Keratinocyte (primary cell): Measurements from ENCODE around the gene EIF3B. TPM values are rescaled to one million over a fixed set of nuclear protein-coding genes. Genes with fewer than 3 reads are reported as not detected.
"Not testable (repeated sequence)": the region's sequence is repeated elsewhere in the genome, so short reads cannot be mapped to it uniquely, and the experiment has no call there.

ENCODE experiments used
- DNase-seq: peaks from one replicate; pipeline ENCODE4 v3.0.0-alpha.2; 2011; ENCODE audit warnings: low read depth, missing footprints, low spot score
- FAIRE-seq: peaks from 2 replicates; lab custom pipeline; 2011; peaks lifted over from hg19 to GRCh38; lab: Jason Lieb, UNC
- H2AFZ ChIP-seq: 2 replicates; pipeline ENCODE4 v1.6.0; 2012; ENCODE audit warnings: low read length, control low read depth, inconsistent platforms; ENCODE audit not compliant: control insufficient read depth
- H3K27ac ChIP-seq: 2 replicates; pipeline ENCODE4 v1.5.1; 2011; ENCODE audit warnings: low read length; ENCODE audit not compliant: control insufficient read depth, insufficient read depth
- H3K27me3 ChIP-seq: 3 replicates; pipeline ENCODE4 v1.6.0; 2011; ENCODE audit warnings: low read length; ENCODE audit not compliant: control insufficient read depth, insufficient read depth; ENCODE audit errors: extremely low read depth
- H3K36me3 ChIP-seq, 2 experiments: 2 replicates in 1 of 2; 3 replicates in 1 of 2; pipeline ENCODE4 v1.5.1; 2011; ENCODE audit warnings: low read length in 2 of 2, mild to moderate bottlenecking in 1 of 2; ENCODE audit not compliant: control insufficient read depth in 2 of 2, insufficient read depth in 2 of 2; ENCODE audit errors: extremely low read depth in 1 of 2
- H3K4me1 ChIP-seq: 3 replicates; pipeline ENCODE4 v1.5.1; 2011; ENCODE audit warnings: low read length; ENCODE audit not compliant: control insufficient read depth, insufficient read depth; ENCODE audit errors: extremely low read depth
- H3K4me2 ChIP-seq: 3 replicates; pipeline ENCODE4 v1.6.0; 2011; ENCODE audit warnings: low read depth, low read length; ENCODE audit not compliant: control insufficient read depth, insufficient read depth; ENCODE audit errors: extremely low read depth
- H3K4me3 ChIP-seq, 3 experiments: fragments of 200-600 bp in 1 of 3; sonication (generic) in 1 of 3; 2 replicates in 2 of 3; 3 replicates in 1 of 3; pipeline ENCODE4 v1.5.1; 2011 to 2016; ENCODE audit warnings: low read length in 3 of 3, mild to moderate bottlenecking in 3 of 3, control low read depth in 2 of 3, inconsistent platforms in 1 of 3, low read depth in 1 of 3, mixed read lengths in 1 of 3, mixed run types in 1 of 3, moderate library complexity in 1 of 3; ENCODE audit not compliant: control insufficient read depth in 2 of 3, insufficient read depth in 2 of 3; ENCODE audit errors: extremely low read depth in 1 of 3
- H3K79me2 ChIP-seq: 2 replicates; pipeline ENCODE4 v1.6.0; 2012; ENCODE audit warnings: low read length; ENCODE audit not compliant: control insufficient read depth, insufficient read depth
- H3K9ac ChIP-seq: 3 replicates; pipeline ENCODE4 v1.6.0; 2011; ENCODE audit warnings: low read length; ENCODE audit not compliant: control insufficient read depth, insufficient read depth; ENCODE audit errors: extremely low read depth
- H3K9me1 ChIP-seq: 3 replicates; pipeline ENCODE4 v1.6.0; 2011; ENCODE audit warnings: low read length; ENCODE audit not compliant: control insufficient read depth, insufficient read depth; ENCODE audit errors: extremely low read depth
- H3K9me3 ChIP-seq: 2 replicates; pipeline ENCODE4 v1.5.1; 2012; ENCODE audit warnings: low read depth, low read length; ENCODE audit not compliant: control insufficient read depth
- H4K20me1 ChIP-seq: 3 replicates; pipeline ENCODE4 v1.6.0; 2011; ENCODE audit warnings: low read length; ENCODE audit not compliant: control insufficient read depth, insufficient read depth; ENCODE audit errors: extremely low read depth
- EZH2 ChIP-seq: IDR thresholded peaks from one replicate; pipeline ENCODE4 v1.6.1; 2012; ENCODE audit warnings: inconsistent platforms, mild to moderate bottlenecking, low read length, moderate library complexity
- dilution Hi-C: fragments of 300-500 bp; cut with MboI; formaldehyde crosslinking; loops from one replicate; pipeline ENCODE4 v1.7.0; 2020; ENCODE audit warnings: low sequenced_read_pairs; ENCODE audit not compliant: extremely low pct_ligation_motif_present
- polyA plus RNA-seq, 5 experiments: library from polyadenylated mRNA; depleted of rRNA in 3 of 5; stranded (reverse) in 3 of 5; stranded (forward) in 1 of 5; unstranded in 1 of 5; fragments of >200 nt; gene quantifications; 1 replicate in 1 of 5; 2 replicates in 3 of 5; 3 replicates in 1 of 5; pipeline versions ENCODE4 v1.2.1 to v1.2.3, GENCODE V29; 2011 to 2012; ENCODE audit warnings: missing spikeins in 2 of 5, low read depth in 1 of 5, low replicate concordance in 1 of 5
- TF ChIP-seq, protein P1 (sequence below), 3 experiments: IDR thresholded peaks in 1 of 3; conservative IDR thresholded peaks in 1 of 3; optimal IDR thresholded peaks in 1 of 3; 2 replicates in 2 of 3; 3 replicates in 1 of 3; pipeline versions ENCODE3 to v1.5.1; 2011; ENCODE audit warnings: low read length in 3 of 3, mild to moderate bottlenecking in 3 of 3, moderate library complexity in 2 of 3, control low read depth in 1 of 3, inconsistent platforms in 1 of 3; ENCODE audit not compliant: insufficient read depth in 2 of 3; ENCODE audit errors: extremely low read depth in 1 of 3

The EIF3B gene
- polyA plus RNA-seq, 1 donor (not counting 4 experiments of a cell fraction or from before 2014, with no cell fraction given): 169 TPM

DNA sequence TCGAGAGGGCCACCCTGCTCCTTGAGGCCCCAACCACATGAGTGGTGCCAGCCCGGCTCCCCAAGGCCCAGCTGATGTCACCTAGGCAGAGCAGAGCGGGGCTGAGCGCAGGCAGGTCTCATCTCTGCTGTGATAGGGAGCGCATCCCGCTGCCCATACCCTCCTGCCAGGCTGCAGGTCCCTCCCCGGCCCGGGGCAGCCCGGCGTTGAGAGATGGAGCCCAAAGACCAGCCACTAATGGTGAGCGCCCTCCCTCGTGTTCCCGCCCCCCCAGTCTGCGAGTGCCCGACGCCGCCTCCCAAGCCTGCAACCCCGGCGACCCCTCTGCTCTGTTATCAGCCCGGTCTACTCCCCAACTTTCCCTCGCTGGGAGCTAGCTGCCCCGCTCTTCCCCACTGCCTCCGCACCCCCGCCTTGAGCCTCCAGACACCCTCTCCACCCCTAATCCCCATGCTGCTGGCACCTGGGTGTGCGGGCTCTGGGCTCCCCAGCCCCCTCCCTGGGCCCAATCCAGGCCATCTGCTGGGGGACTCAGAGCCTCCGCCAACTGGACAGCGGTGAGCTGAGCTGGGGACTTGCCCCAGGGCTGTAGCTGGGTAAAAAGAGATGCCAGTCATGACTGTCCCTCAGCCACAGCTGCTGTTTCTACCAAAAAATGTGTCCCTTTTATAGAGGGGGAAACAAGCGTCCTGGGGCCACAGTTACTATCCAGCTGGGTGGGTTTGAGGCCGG lies 29.1 kb downstream of the EIF3B start:
- TF ChIP-seq, protein P1, sequence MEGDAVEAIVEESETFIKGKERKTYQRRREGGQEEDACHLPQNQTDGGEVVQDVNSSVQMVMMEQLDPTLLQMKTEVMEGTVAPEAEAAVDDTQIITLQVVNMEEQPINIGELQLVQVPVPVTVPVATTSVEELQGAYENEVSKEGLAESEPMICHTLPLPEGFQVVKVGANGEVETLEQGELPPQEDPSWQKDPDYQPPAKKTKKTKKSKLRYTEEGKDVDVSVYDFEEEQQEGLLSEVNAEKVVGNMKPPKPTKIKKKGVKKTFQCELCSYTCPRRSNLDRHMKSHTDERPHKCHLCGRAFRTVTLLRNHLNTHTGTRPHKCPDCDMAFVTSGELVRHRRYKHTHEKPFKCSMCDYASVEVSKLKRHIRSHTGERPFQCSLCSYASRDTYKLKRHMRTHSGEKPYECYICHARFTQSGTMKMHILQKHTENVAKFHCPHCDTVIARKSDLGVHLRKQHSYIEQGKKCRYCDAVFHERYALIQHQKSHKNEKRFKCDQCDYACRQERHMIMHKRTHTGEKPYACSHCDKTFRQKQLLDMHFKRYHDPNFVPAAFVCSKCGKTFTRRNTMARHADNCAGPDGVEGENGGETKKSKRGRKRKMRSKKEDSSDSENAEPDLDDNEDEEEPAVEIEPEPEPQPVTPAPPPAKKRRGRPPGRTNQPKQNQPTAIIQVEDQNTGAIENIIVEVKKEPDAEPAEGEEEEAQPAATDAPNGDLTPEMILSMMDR (optimal IDR thresholded peaks at IDR 0.05 in 1 of 3, IDR thresholded peaks at IDR 0.05 in 1 of 3, conservative IDR thresholded peaks at IDR 0.05 in 1 of 3; ENCODE audit: extremely low read depth in 1 of 3, insufficient read depth in 2 of 3, low read length in 3 of 3): no peak
- no peak for TF ChIP-seq EZH2
- no peaks in the 10 kb centered on the region for H3K9me3 ChIP-seq
- no peaks in the 10 kb centered on the region for H3K79me2 ChIP-seq
- H3K27me3 ChIP-seq: no peaks in the 10 kb centered on the region
- H3K27ac ChIP-seq: no peak overlapping the region
- H4K20me1 ChIP-seq: no peaks in the 10 kb centered on the region
- H3K4me3 ChIP-seq: no peak overlapping the region
- H3K9me1 ChIP-seq: no peaks in the 10 kb centered on the region
- no peak overlapping the region for H2AFZ ChIP-seq
- DNase-seq: no peak
- peaks cover 26% of the 10 kb centered on the region in 2 experiments for H3K36me3 ChIP-seq
- H3K9ac ChIP-seq: no peak overlapping the region
- no peak for FAIRE-seq
- H3K4me2 ChIP-seq: no peak overlapping the region
- dilution Hi-C loops: no loop called here
- H3K4me1 ChIP-seq: no peaks in the 10 kb centered on the region

DNA sequence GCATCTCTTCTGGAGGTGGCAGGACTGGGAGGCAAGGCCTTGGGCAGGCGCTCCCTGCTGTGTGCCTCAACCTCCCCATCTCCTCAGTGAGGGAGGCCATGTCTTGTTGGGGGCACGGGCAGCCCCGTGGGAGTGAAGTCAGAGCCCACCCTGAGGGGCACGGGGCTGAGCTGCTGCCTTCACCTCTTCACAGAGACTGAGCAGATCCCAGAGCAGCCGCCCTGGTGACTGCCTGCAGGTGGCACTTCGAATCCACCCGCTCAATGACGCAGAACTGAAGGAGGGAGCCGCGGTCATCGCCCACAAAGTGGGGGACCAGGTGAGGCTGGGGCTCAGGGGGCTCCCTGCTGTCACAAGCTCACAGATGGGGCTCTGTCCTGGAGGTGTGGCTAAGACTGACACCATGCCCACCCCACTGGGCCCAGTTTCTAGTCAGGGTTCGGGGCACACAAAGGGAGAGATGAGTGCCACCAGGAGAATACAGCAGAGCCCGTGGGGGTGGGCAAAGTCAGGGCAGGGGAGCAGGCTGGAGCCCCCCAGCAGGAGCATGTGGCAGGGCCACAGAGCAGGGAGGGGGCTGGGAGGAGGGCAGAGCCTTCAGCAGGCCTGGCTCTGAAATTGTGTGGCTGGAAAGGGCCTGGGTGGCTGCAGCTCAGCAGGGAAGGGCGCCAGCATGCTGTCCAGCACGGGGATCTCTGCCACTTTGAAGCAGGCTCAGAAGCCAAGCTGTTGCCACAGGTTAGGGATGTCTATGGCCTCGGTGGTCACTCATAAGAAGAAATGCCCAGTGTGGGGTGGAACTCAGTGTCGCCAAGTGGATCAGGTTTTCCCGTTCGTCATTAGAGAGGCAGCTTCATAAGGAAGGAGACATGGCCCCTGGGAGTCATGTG lies 30.0 kb downstream of the EIF3B start:
- H3K9me3 ChIP-seq: no peaks in the 10 kb centered on the region
- dilution Hi-C loops: no loop called here
- no peaks in the 10 kb centered on the region for H3K4me1 ChIP-seq
- H3K4me3 ChIP-seq: no peak overlapping the region
- no peak overlapping the region for H3K27ac ChIP-seq
- no peak overlapping the region for H2AFZ ChIP-seq
- H3K36me3 ChIP-seq: peaks cover 17 to 21% of the 10 kb centered on the region in 2 experiments
- no peaks in the 10 kb centered on the region for H3K9me1 ChIP-seq
- FAIRE-seq: no peak
- H3K9ac ChIP-seq: no peak overlapping the region
- no peak overlapping the region for H3K4me2 ChIP-seq
- H3K27me3 ChIP-seq: no peaks in the 10 kb centered on the region
- no peak for DNase-seq
- no peaks in the 10 kb centered on the region for H4K20me1 ChIP-seq
- H3K79me2 ChIP-seq: no peaks in the 10 kb centered on the region
- no peak for TF ChIP-seq EZH2
- TF ChIP-seq, protein P1 (optimal IDR thresholded peaks at IDR 0.05 in 1 of 3, IDR thresholded peaks at IDR 0.05 in 1 of 3, conservative IDR thresholded peaks at IDR 0.05 in 1 of 3; ENCODE audit: extremely low read depth in 1 of 3, insufficient read depth in 2 of 3, low read length in 3 of 3): peak in 1 of 3 experiments; percentile 45

DNA sequence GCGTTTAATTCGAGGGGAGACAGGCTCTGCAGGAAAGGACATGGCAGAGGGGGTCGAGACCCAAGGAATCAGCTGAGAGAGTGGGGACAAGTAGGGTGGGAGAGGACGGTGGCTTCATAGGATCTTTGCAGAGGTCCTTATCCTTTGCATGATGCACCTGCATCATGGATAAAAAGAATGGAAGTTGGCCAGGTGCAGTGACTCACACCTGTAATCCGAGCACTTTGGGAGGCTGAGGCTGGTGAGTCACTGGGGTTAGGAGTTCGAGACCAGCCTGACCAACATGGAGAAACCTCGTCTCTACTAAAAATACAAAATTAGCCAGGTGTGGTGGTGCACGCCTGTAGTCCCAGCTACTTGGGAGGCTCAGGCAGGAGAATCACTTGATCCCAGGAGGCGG lies 31.5 kb downstream of the EIF3B start:
- H3K4me2 ChIP-seq, H3K9me3 ChIP-seq, H3K9ac ChIP-seq, H3K4me3 ChIP-seq, dilution Hi-C loops, H2AFZ ChIP-seq, H3K4me1 ChIP-seq, H3K27me3 ChIP-seq, H3K9me1 ChIP-seq, H4K20me1 ChIP-seq, H3K27ac ChIP-seq, DNase-seq, H3K79me2 ChIP-seq, FAIRE-seq: not testable (repeated sequence)
- peaks cover 3 to 12% of the 10 kb centered on the region in 2 experiments for H3K36me3 ChIP-seq
